K562 (cell line): ENCODE results near the gene COL1A2. TPM values are rescaled to one million over a fixed set of nuclear protein-coding genes. Genes with fewer than 3 reads are reported as not detected.

ENCODE experiments used
- ATAC-seq: fragments of 200-7000 bp; cut with Tn5 transposase; 3 replicates; pipeline ENCODE4 v1.9.1; 2020; ENCODE audit warnings: moderate library complexity
- BruUV-seq: library from RNA; stranded (reverse); fragments of 400-500 nt; replicated peaks from 2 replicates; lab custom pipeline; 2021; lab: Mats Ljungman, UMichigan
- CTCF ChIA-PET: fragments of 300-600 bp; formaldehyde crosslinking; extraction: SDS; loops from one replicate; lab custom pipeline; 2021; ENCODE audit warnings: low intra/inter-chr PET ratio; lab: Yijun Ruan, JAX
- POLR2A ChIA-PET: fragments of 300-600, 350-650 bp; sonication (Branson Sonifier 250); formaldehyde crosslinking; extraction: SDS; loops from one replicate; lab custom pipeline; 2021; ENCODE audit warnings: antibody characterized with exemption, inconsistent platforms; lab: Yijun Ruan, JAX
- DNase-seq, 4 experiments: peaks; one replicate each; pipeline versions ENCODE4 v3.0.0 to v3.0.0-alpha.2; 2011 to 2018; ENCODE audit warnings: low spot score in 3 of 4, mixed read lengths in 3 of 4; ENCODE audit errors: extremely low read depth in 1 of 4
- FAIRE-seq: peaks from 2 replicates; lab custom pipeline; 2011; peaks lifted over from hg19 to GRCh38; lab: Jason Lieb, UNC
- H2AFZ ChIP-seq: 2 replicates; pipeline ENCODE4 v1.6.0; 2011; ENCODE audit warnings: low read depth, low read length, control low read depth, inconsistent platforms
- H3K27ac ChIP-seq: fragments of 200-600 bp; 3 replicates; pipeline ENCODE4 v1.8.0; 2011; ENCODE audit warnings: low read depth, mild to moderate bottlenecking, control low read depth, inconsistent platforms, low read length, moderate library complexity, mixed read lengths; ENCODE audit errors: extremely low read depth
- H3K27me3 ChIP-seq, 2 experiments: fragments of 300-600 bp in 1 of 2; 2 replicates in 1 of 2; 3 replicates in 1 of 2; pipeline versions ENCODE4 v1.6.0 to v1.8.0; 2011; ENCODE audit warnings: inconsistent platforms in 2 of 2, low read length in 2 of 2, mild to moderate bottlenecking in 1 of 2, mixed read lengths in 1 of 2, moderate library complexity in 1 of 2; ENCODE audit not compliant: control insufficient read depth in 2 of 2, insufficient read depth in 2 of 2
- H3K36me3 ChIP-seq: fragments of 300-600 bp; 3 replicates; pipeline ENCODE4 v1.8.0; 2011; ENCODE audit warnings: mild to moderate bottlenecking, low read length, inconsistent platforms; ENCODE audit not compliant: control insufficient read depth, insufficient read depth
- H3K4me1 ChIP-seq, 2 experiments: fragments of 200-600 bp in 1 of 2; replicated peaks in 1 of 2; 2 replicates in 1 of 2; 3 replicates in 1 of 2; pipeline versions ENCODE4 v1.5.1 to v1.8.0; 2011; ENCODE audit warnings: inconsistent platforms in 2 of 2, low read length in 2 of 2, mild to moderate bottlenecking in 1 of 2, mixed read lengths in 1 of 2, moderate library complexity in 1 of 2; ENCODE audit not compliant: control insufficient read depth in 2 of 2, insufficient read depth in 2 of 2
- H3K4me2 ChIP-seq: 2 replicates; pipeline ENCODE4 v1.6.1; 2011; ENCODE audit warnings: low read length, control low read depth, inconsistent platforms, mixed read lengths; ENCODE audit not compliant: insufficient read depth
- H3K4me3 ChIP-seq: fragments of 200-600 bp; sonication (generic), shearing (Covaris generic); 2 replicates; pipeline ENCODE4 v1.5.1; 2016; ENCODE audit warnings: control low read depth, inconsistent platforms
- H3K79me2 ChIP-seq: fragments of 200-600 bp; 3 replicates; pipeline ENCODE4 v1.8.0; 2011; ENCODE audit warnings: low read length, inconsistent platforms; ENCODE audit not compliant: control insufficient read depth, insufficient read depth
- H3K9ac ChIP-seq, 2 experiments: 2 replicates each; pipeline versions ENCODE4 v1.6.0 to v1.6.1; 2011; ENCODE audit warnings: low read depth in 2 of 2, low read length in 2 of 2, control low read depth in 1 of 2, inconsistent platforms in 1 of 2, mild to moderate bottlenecking in 1 of 2, mixed read lengths in 1 of 2; ENCODE audit not compliant: insufficient read depth in 1 of 2
- H3K9me1 ChIP-seq: one replicate; pipeline ENCODE4 v1.6.0; 2011; ENCODE audit warnings: inconsistent platforms, mild to moderate bottlenecking, low read length, moderate library complexity; ENCODE audit not compliant: control insufficient read depth, insufficient read depth
- H3K9me3 ChIP-seq: replicated peaks from 2 replicates; pipeline ENCODE4 v1.5.1; 2011; ENCODE audit warnings: low read depth, low read length, inconsistent platforms; ENCODE audit not compliant: control insufficient read depth, insufficient read depth
- H4K20me1 ChIP-seq: replicated peaks from 2 replicates; pipeline ENCODE4 v1.6.1; 2011; ENCODE audit warnings: low read length, inconsistent platforms, mixed read lengths; ENCODE audit not compliant: control insufficient read depth, insufficient read depth
- FOXK1 ChIP-seq: sonication (generic); formaldehyde crosslinking; IDR thresholded peaks from 2 replicates; pipeline ENCODE4 v1.8.0; 2022; ENCODE audit warnings: missing genetic modification reagents, mild to moderate bottlenecking, borderline replicate concordance
- WGBS: fragments of 100-300 bp; shearing (Covaris generic); methylation state at CpG from one replicate; pipeline ENCODE4 v1.1.6; 2016; ENCODE audit warnings: low coverage, mixed read lengths; ENCODE audit not compliant: insufficient coverage; ENCODE audit errors: missing lambda C conversion rate; 5-methylcytosine and 5-hydroxymethylcytosine counted together
- in situ Hi-C: fragments of 300-500 bp; cut with MboI; formaldehyde crosslinking; loops from 4 replicates; pipeline ENCODE4 v1.15.0; 2018; ENCODE audit warnings: inconsistent platforms, mixed read lengths
- intact Hi-C: fragments of 100-400 bp; cut with micrococcal nuclease; formaldehyde crosslinking; loops from 2 replicates; pipeline ENCODE4 v1.14.2; 2022
- polyA plus RNA-seq, 8 experiments: library from polyadenylated mRNA; depleted of rRNA in 4 of 8; stranded (reverse) in 5 of 8; unstranded in 3 of 8; fragments of >200 nt; fragmentation: Nextera tagmentation in 2 of 8; fragmentation: Illumina TruSeq in 1 of 8; extraction: Ambion mirVana in 2 of 8; extraction: Trizol in 1 of 8; gene quantifications; 2 replicates each; pipeline versions ENCODE4 v1.2.1 to v1.2.3, GENCODE V29; 2011 to 2014; ENCODE audit warnings: inconsistent platforms in 1 of 8, missing spikeins in 1 of 8
- total RNA-seq, 7 experiments: library from RNA; depleted of rRNA in 6 of 7; stranded (reverse); fragments of >200 nt in 6 of 7; fragmentation: Illumina TruSeq in 2 of 7; extraction: Trizol in 2 of 7; gene quantifications; 2 replicates each; pipeline versions ENCODE4 v1.2.1 to v1.2.3, GENCODE V29; 2011 to 2021; ENCODE audit warnings: low replicate concordance in 1 of 7
- TF ChIP-seq, protein P1 (sequence below): fragments of 250-450 bp; sonication (Bioruptor Pico); IDR thresholded peaks from 2 replicates; pipeline ENCODE4 v1.8.0; 2021; ENCODE audit warnings: mild to moderate bottlenecking, moderate library complexity
- TF ChIP-seq, protein P2 (sequence below): fragments of 450-650 bp; IDR thresholded peaks from 2 replicates; pipeline ENCODE4 v1.6.1; 2016

Gene COL1A2
- total and polyA plus RNA-seq, 9 of the 15 experiments (the other 6 are each of a cell fraction or from before 2014, with no cell fraction given): 0.94 to 11.6 (median 1.7) TPM

DNA sequence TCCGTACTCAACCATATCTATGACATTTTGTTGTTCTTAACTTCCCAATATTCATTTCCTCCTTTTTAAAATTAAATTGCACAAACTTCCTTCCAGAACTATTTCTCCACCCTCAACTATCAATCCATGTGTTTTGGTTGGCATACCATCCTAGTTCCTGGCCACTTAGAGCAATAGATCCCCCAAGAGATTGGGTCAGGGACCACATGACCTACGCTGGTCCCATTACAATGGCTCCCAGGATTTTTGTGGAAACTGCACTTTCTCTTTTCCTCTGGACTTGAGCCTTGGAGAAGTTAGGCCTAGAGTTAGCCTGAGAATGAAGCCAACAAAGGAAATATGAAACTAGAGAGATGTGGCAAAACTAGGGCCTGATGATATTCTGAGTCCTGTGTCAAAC, 59.2 kb downstream of the COL1A2 start:
- in situ Hi-C loops: no loop called here

More for the DNA sequence above, 59.2 kb downstream of the COL1A2 start:
- H3K36me3 ChIP-seq: no peaks in the 10 kb centered on the region
- H2AFZ ChIP-seq: no peak overlapping the region
- no peak overlapping the region for H3K4me2 ChIP-seq
- no peaks in the 10 kb centered on the region for H3K79me2 ChIP-seq
- H3K27ac ChIP-seq: no peak overlapping the region
- no peak for DNase-seq
- no peak for TF ChIP-seq FOXK1 (CRISPR knock-in tag)
- TF ChIP-seq, protein P1, sequence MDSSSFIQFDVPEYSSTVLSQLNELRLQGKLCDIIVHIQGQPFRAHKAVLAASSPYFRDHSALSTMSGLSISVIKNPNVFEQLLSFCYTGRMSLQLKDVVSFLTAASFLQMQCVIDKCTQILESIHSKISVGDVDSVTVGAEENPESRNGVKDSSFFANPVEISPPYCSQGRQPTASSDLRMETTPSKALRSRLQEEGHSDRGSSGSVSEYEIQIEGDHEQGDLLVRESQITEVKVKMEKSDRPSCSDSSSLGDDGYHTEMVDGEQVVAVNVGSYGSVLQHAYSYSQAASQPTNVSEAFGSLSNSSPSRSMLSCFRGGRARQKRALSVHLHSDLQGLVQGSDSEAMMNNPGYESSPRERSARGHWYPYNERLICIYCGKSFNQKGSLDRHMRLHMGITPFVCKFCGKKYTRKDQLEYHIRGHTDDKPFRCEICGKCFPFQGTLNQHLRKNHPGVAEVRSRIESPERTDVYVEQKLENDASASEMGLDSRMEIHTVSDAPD (CRISPR knock-in tag): no peak
- TF ChIP-seq, protein P2, sequence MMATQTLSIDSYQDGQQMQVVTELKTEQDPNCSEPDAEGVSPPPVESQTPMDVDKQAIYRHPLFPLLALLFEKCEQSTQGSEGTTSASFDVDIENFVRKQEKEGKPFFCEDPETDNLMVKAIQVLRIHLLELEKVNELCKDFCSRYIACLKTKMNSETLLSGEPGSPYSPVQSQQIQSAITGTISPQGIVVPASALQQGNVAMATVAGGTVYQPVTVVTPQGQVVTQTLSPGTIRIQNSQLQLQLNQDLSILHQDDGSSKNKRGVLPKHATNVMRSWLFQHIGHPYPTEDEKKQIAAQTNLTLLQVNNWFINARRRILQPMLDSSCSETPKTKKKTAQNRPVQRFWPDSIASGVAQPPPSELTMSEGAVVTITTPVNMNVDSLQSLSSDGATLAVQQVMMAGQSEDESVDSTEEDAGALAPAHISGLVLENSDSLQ: no peak
- no peaks in the 10 kb centered on the region for H3K27me3 ChIP-seq
- intact Hi-C loops: no loop called here
- no peaks in the 10 kb centered on the region for H3K9me1 ChIP-seq
- no peak overlapping the region for H3K9ac ChIP-seq
- no peaks in the 10 kb centered on the region for H3K9me3 ChIP-seq
- 0% methylated on average over 2 of the region's 2 CpGs for WGBS
- no peak for FAIRE-seq
- BruUV-seq: no TSS peak
- CTCF ChIA-PET: no interaction called here
- no peak for ATAC-seq
- POLR2A ChIA-PET: no interaction called here
- no peak overlapping the region for H3K4me3 ChIP-seq
- H3K4me1 ChIP-seq: no peaks in the 10 kb centered on the region
- no peaks in the 10 kb centered on the region for H4K20me1 ChIP-seq
